Chondrocyte (in vitro differentiated cells): ENCODE measurements around the gene ITIH4. TPM values are rescaled to one million over a fixed set of nuclear protein-coding genes. Genes with fewer than 3 reads are reported as not detected.

Experiments used
- DNase-seq: peaks from one replicate; pipeline ENCODE4 v3.0.0; 2021; ENCODE audit warnings: mixed read lengths, low spot score
- H3K27ac Mint-ChIP-seq: one replicate; pipeline ENCODE4 v1.8.0; 2021; ENCODE audit warnings: mild to moderate bottlenecking, moderate library complexity, mixed read lengths; ENCODE audit not compliant: unreplicated experiment
- H3K27me3 Mint-ChIP-seq: 2 replicates; pipeline ENCODE4 v1.8.0; 2021; ENCODE audit warnings: low read depth, mixed read lengths
- H3K36me3 Mint-ChIP-seq: 2 replicates; pipeline ENCODE4 v1.8.0; 2021; ENCODE audit warnings: low read depth, mixed read lengths
- H3K4me1 Mint-ChIP-seq: 2 replicates; pipeline ENCODE4 v1.8.0; 2021; ENCODE audit warnings: low read depth, mild to moderate bottlenecking, mixed read lengths
- H3K4me3 Mint-ChIP-seq: one replicate; pipeline ENCODE4 v1.8.0; 2021; ENCODE audit warnings: mild to moderate bottlenecking, moderate library complexity, mixed read lengths; ENCODE audit not compliant: unreplicated experiment
- H3K9me3 Mint-ChIP-seq: 2 replicates; pipeline ENCODE4 v1.8.0; 2021; ENCODE audit warnings: low read depth, mixed read lengths
- microRNA-seq: library from miRNA; unstranded; fragments of <30 nt; microRNA quantifications from one replicate; pipeline ENCODE4 v1.2.0, GENCODE V29; 2020; ENCODE audit warnings: borderline number of aligned reads
- total RNA-seq: library from RNA; stranded (reverse); gene quantifications from 3 replicates; pipeline ENCODE4 v1.2.1, GENCODE V29; 2021
- TF ChIP-seq, protein P1 (sequence below): fragments of 200-600 bp; sonication (generic); IDR thresholded peaks from 2 replicates; pipeline ENCODE4 v1.5.0; 2021; ENCODE audit warnings: antibody characterized with exemption, mild to moderate bottlenecking, moderate library complexity

ITIH4 gene
- total RNA-seq, 1 donor from 2014 or later = 5.2 TPM

DNA sequence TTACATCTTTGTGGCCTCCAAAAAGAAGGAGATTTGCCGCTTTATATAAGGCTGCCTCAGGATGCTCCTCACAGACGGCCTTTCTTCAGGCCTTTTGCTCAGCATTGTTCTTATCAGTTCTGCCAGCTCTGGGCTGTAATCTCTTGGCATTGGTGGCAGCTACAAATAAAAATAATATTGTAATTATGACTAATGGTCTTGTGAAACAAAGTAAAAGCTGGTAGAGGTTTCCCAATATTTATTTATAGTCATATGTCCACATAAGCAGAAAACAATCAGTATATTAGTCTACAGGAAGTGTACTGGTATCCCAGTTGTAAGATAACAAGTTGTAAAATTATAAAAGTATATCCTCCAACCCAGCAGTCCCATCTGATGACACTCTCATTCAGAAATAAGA, 67.0 kb downstream of the ITIH4 start:
- H3K27ac Mint-ChIP-seq = no peak overlapping the region
- H3K4me1 Mint-ChIP-seq = no peaks in the 10 kb centered on the region
- no peaks in the 10 kb centered on the region for H3K9me3 Mint-ChIP-seq
- no peak overlapping the region for H3K4me3 Mint-ChIP-seq
- no peaks in the 10 kb centered on the region for H3K27me3 Mint-ChIP-seq
- H3K36me3 Mint-ChIP-seq = peaks cover 28% of the 10 kb centered on the region
- TF ChIP-seq, protein P1, sequence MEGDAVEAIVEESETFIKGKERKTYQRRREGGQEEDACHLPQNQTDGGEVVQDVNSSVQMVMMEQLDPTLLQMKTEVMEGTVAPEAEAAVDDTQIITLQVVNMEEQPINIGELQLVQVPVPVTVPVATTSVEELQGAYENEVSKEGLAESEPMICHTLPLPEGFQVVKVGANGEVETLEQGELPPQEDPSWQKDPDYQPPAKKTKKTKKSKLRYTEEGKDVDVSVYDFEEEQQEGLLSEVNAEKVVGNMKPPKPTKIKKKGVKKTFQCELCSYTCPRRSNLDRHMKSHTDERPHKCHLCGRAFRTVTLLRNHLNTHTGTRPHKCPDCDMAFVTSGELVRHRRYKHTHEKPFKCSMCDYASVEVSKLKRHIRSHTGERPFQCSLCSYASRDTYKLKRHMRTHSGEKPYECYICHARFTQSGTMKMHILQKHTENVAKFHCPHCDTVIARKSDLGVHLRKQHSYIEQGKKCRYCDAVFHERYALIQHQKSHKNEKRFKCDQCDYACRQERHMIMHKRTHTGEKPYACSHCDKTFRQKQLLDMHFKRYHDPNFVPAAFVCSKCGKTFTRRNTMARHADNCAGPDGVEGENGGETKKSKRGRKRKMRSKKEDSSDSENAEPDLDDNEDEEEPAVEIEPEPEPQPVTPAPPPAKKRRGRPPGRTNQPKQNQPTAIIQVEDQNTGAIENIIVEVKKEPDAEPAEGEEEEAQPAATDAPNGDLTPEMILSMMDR = no peak
- no peak for DNase-seq

Small RNAs within 50 kb of the gene (microRNA-seq; reads per million reads assigned to microRNA genes)
- not detected for gene MIR8064

Other genes starting within 250 kb of the ITIH4 start
- gene PBRM1, start 144.8 kb downstream of the ITIH4 start, total RNA-seq = 66.1 to 76.0 TPM (median 69.0 TPM) in 3 replicates
- 61.5 to 91.9 TPM (median 66.4 TPM) in 3 replicates for gene GNL3, start 144.6 kb downstream of the ITIH4 start, total RNA-seq
- 90.7 to 124 TPM (median 91.2 TPM) in 3 replicates for gene GLT8D1, start 124.9 kb downstream of the ITIH4 start, total RNA-seq
- 106 to 135 TPM (median 110 TPM) in 3 replicates for gene SPCS1, start 124.6 kb downstream of the ITIH4 start, total RNA-seq
- 11.3 to 15.6 TPM (median 11.6 TPM) in 3 replicates for gene NEK4, start 59.7 kb downstream of the ITIH4 start, total RNA-seq
- gene ITIH1, start 53.1 kb downstream of the ITIH4 start, total RNA-seq = not detected in 3 replicates
- 3.5 to 17.8 TPM (median 16.9 TPM) in 3 replicates for gene ITIH3, start 35.9 kb downstream of the ITIH4 start, total RNA-seq
- gene MUSTN1, start 4.3 kb upstream of the ITIH4 start, total RNA-seq = 1.4 to 9.2 TPM (median 6.9 TPM) in 3 replicates
- 18.7 to 19.0 TPM (median 18.9 TPM) in 3 replicates for gene STIMATE, start 66.9 kb upstream of the ITIH4 start, total RNA-seq
- gene SFMBT1, start 215.4 kb upstream of the ITIH4 start, total RNA-seq = 8.4 to 9.0 TPM (median 8.4 TPM) in 3 replicates